ENCODE results near the gene SERPINB12.

DNA sequence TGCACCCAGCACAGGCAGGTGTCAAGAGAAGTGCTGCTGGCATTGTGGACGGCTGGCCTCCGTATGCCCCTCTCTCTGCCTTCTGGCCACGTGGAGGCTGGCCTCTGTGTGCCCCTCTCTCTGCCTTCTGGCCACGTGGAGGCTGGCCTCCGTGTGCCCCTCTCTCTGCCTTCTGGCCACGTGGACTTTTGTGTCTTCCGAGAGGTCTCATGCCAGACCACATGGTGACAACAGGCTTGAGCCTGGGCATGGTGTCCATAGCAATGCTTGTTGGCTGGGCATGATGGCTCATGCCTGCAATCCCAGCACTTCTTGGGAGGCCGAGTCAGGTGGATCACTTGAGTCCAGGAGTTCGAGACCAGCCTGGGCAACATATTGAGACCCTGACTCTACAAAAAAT lies 25.7 kb downstream of the SERPINB12 start:
- TF ChIP-seq ZBTB21 (CRISPR knock-in tag; IDR thresholded peaks at IDR 0.05) (no peak), CBX2 (IDR thresholded peaks at IDR 0.05; ENCODE audit: low read depth, low read length) (no peak), CBX2 (CRISPR knock-in tag; IDR thresholded peaks at IDR 0.05; ENCODE audit: low read depth) (no peak), SIN3A (IDR thresholded peaks at IDR 0.05; ENCODE audit: borderline replicate concordance, low read depth, low read length) (no peak), NR2F1 (CRISPR knock-in tag; IDR thresholded peaks at IDR 0.05) (no peak)

Data from HepG2 (cell line).